HG03175 (cell line): ENCODE measurements around the gene C22orf39.

Source experiments
- ATAC-seq: cut with Tn5 transposase; IDR thresholded peaks from one replicate; pipeline ENCODE4 v1.9.1; 2021; ENCODE audit warnings: mild to moderate bottlenecking, moderate library complexity; ENCODE audit not compliant: unreplicated experiment

The C22orf39 gene

DNA sequence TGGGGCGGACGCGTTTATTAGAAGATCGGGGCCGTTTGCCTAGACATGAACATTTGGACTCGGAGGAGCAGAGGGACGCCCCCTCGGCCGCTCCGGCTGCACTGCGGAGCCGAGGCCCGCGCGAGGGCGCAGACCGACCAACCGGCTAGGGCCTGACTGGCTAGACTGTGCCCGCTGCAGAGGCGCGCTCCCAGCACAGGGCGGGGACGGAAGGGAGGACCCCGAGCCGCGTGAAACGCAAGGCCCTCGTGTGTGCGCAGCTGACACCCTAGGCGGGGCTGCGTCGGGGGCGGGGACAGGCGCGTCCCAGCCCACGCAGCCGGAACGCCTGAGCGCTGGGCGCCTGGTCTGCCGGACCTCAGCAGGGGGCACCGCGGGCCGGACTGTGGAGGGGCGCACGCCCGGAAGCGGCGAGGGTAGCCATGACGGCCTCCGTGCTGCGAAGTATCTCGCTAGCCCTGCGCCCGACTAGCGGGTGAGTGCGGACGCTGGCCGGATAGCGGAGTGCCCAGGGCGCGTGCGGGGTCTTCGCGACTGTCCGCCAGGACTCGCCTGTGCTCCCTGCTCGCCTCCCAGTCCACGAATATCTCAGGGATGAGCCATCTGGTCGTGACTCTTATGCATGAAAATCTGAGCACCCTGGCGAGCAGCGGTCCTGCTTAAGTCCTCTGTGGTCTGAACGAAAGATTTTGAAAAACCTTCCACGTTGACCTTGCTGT, 15.2 kb downstream of the C22orf39 start, which contains the start of gene MRPL40:
MRPL40 (plus strand) TSS at position 413 of the 719 bp plus-strand sequence; CDS start at position 423, 10 bp downstream.
- ATAC-seq, result peak; percentile 81

DNA sequence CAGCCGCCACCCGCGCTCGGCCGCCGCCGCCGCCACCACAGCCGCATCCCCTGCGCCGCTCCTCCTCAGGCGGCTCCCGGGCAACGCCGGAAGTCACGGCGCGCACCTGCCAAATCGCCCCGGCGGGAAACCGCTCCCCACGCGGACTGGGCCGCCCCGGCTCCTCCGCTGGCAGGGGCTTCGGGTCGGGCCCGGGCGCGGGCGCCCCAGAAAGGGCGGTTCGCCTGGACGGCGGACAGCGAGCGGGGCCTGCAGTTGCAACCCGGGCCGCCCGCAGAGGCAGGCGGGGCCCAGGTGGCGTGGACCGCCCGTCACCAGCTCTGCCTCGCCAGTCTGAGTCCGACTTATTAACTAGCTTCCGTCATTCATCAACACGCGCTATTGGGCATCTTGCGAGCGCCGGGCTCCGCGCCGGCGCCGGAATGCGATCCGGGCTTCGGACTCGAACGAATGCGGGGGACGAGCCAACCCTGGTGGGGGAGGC, 15.8 kb downstream of the C22orf39 start, which contains the start of gene HIRA:
HIRA (minus strand) TSS at position 85 of the 484 bp plus-strand sequence. CDS start 257 bp downstream, outside the sequence.
- ATAC-seq, result peak; percentile 48

DNA sequence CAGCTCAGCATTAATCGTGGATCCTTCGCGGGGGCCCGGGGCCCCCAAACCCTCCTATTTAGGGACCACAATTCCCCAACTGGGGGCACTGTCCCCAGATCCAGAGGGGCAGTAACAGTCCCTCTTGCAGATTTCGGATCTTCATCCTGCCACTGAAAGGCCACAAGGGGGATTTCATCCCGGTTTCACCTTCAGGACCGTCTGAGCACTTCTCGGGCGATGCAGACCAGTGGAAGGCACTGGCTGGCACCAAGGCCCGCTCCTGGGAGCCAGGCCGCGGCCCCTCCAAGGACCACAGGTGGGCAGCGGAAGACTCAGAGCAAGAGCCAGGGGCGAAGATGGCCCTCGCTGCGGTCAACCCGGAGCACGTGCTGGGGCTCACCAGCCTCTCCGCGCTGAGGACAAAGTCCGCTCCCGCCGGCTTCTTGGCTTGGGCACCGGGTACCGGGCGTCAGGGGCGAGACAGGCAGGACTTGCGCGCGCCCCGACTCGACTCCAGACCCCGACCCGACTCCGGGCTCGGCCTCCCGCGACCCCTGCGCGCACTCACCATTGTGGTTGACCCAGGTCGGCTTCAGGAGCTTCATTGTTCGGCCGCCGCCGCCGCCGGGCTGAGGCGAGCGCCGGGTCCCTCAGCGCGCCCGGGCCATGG, 16.5 kb downstream of the C22orf39 start:
- no peak for ATAC-seq

DNA sequence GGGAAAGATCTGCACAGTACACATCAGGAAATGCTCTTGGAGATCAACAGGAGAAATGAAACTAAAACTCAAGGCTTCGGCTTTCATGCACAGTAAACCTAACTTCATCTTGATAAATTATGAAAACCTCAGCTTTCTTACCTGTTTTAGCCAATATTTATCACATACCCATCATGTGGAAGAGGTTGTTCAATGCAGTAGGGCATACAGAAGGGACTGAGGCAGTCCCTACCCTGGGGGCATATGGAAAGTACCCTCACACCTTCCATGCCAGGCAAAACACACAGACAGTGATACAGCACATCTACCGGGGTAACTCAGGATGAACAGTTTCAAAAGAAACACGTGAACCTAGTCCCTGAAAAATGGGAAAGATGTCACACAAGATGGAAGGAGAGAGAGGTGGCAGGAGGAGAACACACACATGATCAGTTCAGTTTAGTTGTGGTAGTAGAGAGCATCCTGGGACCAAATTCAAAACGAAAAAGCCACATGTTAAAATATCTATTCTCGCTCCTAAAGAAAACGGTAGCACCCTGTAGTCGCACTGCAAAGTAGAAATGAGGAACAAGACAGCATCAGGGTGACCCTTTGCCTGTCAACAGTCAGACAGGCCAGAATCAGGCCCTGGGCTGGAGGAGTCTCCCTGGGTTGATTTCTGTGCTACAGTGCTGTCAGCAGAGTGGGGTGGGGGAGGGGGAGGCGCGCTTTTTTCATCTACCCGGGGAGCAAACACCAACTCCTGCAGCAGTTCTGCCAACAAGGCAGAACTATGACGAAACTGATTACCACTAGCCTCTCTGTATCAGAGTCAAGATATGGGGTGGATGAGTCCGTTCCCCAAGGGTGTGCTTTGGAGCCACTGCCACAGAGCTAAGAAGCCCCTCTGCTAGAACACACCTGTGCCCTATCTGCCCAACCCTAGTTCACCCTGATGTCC, 17.3 kb downstream of the C22orf39 start:
- no peak for ATAC-seq

DNA sequence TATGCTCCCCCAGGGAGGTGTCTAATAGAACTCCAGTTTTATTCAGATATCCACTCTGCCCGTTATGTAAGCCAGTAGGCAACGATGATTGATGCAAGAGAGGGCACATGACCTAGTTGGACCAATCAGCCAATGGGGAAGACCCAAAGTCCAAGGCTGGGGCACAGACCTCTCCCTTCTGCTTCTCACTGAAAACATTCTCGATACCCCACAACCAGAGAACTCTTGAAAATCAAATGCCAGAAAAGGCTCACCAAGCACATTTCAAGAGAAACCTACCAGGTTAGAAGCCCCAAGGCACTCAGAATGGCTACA, 23.4 kb downstream of the C22orf39 start:
- no peak for ATAC-seq

DNA sequence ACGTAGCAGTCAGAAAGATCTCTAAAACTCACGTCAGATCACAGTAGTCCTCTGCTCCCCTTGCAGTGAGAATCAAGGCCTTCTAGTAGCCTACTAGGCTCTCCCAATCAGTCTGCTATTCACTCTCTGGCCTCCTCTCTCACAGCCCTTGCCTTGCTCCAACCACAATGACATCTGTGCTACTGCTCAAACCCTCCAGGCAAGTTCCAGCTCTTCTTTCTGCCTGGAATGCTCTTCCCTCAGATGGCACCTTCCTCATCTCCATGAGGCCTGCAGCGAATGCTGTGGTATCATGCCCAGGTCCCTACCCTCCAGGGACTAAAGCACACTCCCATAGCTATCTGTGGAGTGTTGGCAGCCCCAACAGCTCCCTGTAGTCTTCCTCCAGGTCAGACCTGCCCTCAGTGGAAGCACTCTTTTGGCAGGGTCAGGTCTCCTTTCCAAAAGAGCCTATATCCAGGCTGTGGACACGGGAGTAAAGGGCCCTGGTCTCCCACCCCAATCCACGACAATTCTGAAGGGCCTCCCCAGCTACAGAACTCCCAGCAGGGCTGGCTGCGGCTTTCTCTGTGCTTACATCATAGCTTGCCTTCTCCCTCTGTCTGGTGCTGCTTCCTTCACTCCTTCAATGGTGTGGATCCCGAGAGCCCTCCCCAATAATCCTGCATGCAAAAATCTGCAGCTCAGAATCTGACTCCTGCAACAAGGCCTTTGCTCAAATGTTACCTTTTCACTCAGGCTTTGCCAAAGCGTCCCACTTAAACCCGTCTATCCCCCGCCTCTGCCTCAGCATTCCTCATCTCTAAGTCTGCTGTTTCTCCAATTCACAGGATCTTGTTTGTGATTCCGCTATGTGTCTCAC, 24.8 kb downstream of the C22orf39 start:
- no peak for ATAC-seq

DNA sequence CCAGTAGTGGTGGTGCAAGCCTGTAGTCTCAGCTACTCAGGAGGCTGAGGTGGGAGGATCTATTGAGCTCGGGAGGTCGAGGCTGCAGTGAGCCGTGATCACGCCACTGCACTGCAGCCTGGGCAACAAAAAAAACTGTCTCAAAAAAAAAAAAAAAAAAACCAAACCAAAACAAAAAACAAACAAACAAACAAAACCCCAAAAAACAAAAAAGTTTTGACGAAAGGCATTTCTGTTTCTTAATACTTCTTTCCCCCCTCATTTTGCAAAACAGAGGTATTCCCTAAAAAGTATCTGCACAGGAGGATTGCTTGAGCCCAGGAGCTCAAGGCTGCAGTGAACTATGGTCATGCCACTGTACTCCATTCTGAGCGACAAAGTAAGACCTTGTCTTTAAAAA, 27.2 kb downstream of the C22orf39 start:
- no peak for ATAC-seq

DNA sequence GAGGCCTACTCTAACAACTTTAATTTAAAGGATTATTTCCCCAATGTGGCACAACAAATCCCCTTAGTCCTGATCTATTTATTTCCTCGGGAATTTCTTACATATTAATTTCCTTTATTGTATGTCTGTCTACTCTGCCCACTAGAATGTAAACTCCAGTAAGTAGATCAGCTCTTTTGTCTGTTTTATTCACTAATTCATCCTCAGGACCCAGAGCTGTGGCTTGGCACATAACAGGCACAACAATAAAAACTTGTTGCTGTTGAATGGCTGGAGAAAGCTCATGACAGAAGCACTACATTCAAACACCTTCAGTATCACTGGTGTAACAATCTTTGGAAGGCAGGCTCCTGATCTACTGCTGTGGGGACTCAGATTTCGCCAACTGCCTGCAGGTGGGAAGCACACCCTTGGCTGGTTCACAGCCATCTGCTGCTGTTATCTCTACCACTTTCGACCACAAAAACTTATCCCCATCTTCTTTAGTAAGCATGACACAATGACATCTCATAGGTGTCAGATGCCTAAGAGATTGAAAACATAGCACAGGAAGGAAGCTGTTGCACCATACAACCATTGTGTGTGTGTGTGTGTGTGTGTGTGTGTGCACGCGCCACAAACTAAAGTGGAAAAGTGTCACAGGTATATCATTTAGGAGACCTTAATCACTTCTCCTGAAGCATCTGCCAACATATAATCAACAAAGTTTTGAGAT, 27.9 kb downstream of the C22orf39 start:
- ATAC-seq, result peak; percentile 46

DNA sequence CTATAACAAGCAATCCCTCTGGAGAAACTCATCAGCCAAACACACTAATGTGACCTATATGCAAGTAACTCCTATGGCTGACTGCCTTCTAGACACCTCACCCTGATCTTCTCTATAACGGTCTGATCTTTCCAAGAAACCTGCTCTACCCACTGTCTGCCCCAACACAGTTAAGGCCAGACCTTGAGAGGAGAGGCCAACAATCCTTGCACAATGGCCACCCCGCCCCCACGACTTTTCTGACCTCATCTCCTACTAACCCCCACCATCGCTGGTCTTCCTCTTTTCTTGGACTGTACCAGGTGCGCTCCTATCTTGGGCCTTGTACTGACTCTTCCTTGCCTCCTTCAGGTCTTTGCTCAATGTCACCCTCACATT, 28.4 kb downstream of the C22orf39 start:
- no peak for ATAC-seq

DNA sequence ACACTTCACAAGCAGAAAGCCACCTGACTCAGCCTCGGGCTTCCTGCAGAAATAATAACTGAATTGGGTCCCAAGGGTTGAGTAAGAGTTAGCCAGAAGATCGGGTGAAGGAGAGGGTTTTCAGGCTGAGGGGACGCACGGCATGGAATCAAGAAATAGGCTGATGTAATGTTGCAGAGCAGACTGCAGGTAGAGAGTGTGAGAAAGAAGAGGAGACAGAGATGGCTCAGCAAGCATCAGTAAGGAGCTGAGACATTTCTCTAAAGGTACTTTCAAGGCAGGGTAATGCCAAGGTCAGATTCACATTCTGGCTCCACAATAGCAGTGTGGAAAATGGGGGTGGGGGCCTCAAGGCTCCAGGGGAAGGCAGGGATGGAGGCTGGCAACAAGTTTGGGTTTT, 34.6 kb downstream of the C22orf39 start:
- ATAC-seq, result no peak

DNA sequence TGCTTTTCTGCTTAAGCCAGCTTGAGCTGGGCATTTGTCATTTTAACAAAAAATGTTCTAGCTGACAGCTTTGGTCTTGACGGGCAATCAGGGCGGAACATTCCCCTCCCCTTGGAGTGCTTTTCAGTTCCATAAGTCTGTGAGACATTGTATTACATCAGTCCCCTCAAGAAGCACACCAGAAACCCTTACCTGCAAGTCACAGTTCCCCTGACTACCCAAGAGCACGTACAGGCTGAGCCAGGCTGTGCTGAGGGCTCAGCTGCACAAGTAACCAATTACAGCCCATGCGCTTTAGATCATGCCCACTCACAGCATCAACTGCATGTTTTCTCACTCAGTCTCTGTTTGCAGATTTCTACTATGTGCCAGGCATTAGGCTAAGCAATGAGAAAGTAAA, 35.0 kb downstream of the C22orf39 start:
- no peak for ATAC-seq

DNA sequence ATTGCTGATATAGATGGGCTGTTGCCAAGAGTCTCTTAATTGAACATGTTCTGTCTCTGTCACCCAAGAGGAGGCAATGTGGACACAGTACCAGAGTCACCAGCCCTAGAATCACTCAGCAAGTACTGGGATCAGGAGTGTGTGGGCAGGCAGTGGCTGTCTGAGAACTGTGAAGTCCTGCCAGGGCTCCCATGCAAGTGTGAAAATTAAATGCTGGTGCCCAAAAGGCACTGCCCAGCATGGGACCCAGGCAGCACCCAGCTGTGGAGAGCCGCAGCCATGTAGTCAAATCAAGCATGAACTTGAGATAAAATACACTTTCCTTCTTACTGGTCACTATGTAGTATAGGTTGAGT, 35.8 kb downstream of the C22orf39 start:
- no peak for ATAC-seq

DNA sequence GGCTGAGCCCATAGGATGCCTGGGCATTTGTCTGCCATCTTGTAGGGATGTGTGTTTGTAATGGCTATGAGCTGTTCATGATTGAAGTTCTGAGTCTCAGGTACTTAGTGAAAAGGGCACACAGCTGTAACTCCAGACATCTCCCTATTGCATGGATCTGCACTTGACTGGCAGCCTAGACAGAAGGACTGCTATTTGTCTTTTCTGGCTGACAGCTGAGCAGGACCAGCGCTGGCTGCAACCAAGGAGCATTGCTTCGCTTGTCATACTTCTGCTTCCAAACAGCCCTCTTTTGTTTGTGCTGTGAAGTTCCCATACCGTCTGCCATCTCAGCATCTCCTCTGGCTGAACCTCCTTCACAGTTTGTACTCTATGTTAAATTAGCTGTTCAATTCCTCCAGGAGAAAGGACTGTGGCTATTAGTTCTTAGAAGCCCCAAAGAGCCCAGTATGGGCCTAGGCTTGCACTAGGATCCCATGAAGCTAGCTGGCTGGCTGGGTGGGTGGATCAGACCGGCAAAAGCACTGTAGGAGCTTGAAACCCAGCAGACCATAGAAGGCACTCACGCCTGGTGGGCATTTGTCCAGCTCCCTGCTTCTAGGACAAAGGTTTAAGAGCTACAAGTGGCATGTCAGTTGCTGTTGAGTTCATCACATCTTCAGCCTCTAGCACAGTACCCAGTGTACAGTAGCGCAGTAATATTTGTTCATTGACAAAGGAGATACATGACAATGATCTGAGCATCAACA, 36.4 kb downstream of the C22orf39 start:
- no peak for ATAC-seq

DNA sequence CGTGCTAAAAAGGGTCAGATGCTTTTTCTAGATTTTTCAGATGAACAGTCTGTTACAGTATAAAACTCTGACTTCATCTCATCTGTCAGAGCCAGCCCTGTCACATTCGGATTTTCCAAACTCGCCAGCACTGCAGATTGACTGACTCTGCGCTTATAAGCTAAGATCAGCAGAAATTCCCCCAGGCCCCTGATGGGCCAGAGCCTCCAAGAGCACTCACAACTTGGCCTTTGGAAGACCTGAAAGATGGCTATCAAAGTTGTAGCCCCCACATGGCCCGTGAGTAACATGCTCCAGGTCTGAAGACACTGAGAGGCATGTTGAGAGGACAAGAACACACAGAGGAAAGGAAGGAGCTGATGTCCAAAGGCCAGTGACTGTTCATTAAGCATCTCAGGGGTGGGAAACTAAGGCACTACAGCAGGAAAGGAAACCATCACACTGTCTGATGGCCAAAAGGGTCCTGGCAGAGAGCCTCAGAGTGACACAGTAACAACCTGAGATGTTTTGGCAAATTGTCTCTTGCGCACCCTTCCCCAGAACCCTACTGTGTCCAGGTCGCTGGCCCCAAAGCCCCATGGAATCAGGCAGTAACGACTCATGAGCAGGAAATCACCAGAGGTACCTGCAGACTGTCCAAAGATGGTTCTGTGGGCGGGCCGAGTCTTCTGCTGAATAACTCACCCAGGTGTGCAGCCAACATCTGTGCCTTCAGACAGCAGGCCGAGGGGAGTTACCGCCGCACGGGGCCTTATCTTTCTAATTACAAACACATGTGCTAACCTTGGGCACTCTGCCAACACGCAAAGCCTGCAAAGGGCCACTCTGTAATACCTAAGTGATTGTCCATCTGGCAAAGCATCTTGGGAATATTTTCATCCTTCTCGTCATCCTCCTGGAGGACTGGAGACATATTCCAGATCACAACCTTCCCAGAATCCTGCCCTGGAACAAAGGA, 39.6 kb downstream of the C22orf39 start:
- no peak for ATAC-seq

DNA sequence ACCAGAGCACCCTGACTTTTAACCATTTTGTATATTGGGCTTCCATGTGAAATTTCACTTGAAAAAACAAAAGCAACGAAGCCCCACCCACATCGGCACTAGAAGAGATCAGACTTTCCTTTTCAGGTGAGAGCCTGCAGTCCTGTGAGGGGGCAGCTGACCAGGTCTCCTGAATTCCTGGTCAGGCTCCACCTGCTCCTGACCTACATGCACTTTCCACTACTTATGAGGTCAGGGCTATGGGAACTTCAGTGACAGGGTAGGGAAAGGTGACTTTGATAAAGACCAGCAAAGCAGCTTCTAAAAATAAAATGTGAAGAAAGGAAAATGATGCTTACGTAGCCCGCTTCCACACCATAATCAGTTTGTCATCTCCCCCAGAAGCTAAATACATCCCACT, 40.7 kb downstream of the C22orf39 start:
- no peak for ATAC-seq

DNA sequence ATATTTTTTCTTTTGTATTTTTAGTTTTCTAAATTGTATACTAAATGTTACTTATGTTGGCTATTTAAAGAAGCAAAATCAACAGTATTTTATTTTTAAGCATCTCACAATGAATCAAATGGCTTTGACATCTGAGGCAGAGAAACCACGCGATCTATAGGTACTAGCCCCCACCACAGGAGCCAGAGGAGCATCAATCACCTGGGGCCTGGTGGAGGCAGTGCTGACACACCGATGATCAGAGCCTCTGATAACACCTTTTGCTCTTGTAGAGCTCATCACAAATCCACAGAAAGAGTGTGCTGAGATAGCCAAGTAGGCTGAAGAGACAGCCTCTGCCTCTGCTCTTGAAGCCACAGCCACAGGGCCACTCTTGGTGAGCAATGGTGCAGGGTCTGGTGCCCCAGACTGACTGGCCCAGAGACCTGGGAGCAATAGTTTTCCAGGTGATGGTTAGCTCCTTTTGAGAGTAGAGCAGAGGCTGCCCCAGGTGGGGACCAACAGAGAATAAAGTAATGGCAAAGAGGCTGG, 41.2 kb downstream of the C22orf39 start:
- ATAC-seq, result no peak

DNA sequence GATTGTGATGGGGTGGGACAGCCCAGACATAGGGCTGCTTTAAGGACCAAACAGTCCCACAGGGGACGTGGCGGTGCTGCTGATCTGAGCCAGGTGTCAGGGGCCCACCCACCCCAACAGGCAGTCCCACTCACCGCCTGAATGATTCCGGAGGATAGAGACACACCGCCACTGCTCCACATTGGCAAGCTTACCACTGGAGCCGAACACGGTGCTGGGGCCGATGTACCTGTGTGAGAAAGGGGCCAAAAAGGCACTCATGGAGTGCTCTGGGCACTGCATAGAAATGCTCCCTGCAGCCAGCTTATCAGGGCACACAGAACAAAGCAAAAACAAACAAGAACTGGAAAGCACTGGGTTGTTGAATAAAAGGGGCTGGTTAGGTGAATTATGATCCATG, 41.9 kb downstream of the C22orf39 start:
- no peak for ATAC-seq

DNA sequence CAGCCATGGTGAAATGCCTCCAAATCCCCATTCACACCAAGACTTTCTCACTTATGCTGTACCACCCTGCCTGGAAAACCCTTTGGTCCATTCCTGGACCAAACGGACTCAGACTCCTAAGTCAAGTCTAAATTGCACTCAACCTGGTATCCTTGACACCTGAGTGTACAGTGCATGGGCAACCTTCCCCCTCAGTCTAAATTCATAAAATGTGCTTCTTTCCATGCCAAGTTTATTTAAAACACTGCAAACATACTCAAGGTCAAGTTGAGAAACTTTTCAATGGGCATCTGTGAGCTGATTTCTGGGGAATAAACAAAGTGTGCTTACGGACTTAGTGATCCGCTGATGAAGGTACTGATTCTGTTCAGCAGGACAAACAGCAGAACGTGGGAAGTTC, 42.4 kb downstream of the C22orf39 start:
- ATAC-seq, result no peak
